Measurements from ENCODE around the gene KLHL13. TPM values are rescaled to one million over a fixed set of nuclear protein-coding genes. Genes with fewer than 3 reads are reported as not detected.

Gene KLHL13
- total and polyA plus RNA-seq, 2 of the 8 experiments (the other 6 are each of a cell fraction or from before 2014, with no cell fraction given), result 6.4 to 12.8 TPM

DNA sequence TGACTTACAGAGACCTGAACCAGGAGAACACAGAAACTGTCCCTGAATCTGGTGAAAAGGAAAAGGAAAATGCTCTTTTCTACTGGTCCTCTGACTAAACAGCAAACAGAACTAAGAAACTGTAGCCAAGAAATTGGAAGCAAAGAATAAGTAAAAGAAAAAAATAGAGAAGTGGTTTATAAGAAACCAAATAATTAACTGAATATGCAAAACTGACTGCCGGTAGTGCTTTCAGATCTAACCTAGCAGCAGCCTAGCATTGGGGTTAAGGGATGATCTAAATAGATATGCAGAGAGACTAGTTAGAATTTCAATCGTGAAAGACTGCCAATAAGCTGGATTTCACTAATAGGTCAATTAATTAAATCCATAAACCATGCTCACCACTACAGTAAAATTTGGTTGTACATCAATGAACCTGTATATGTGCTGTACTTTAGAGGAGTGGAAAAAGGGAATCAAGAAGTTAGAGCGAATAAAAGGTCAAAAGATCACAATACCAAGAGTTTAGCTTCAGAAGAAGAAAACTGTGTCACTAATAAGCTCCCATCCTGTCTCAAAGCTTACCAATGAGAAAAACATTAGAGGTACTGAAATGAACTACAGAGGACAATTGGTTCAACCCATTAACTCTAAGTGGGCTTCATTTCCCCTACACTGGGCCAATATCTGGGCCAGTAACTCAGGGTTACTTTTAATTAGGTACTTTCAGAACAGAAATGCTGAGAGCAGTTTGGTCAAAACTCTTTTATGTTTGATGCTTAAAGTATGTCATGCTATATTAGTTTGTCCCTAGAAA lies 53.6 kb downstream of the KLHL13 start (continued):
- TF ChIP-seq RFX5 (IDR thresholded peaks at IDR 0.05; ENCODE audit: borderline replicate concordance, low read depth, low read length) (no peak), CBX8 (IDR thresholded peaks at IDR 0.05; ENCODE audit: borderline replicate concordance, low read depth, low read length) (no peak), POU5F1 (IDR thresholded peaks at IDR 0.05; ENCODE audit: low read depth, low read length) (no peak), SUZ12 (IDR thresholded peaks at IDR 0.05; ENCODE audit: low read length) (no peak)

All from H1 (cell line).